Inferior parietal cortex (tissue), 1 donor: ENCODE data around the gene CEP57.
"Not testable (repeated sequence)": the region's sequence is repeated elsewhere in the genome, so short reads cannot be mapped to it uniquely, and the experiment has no call there.

Experiments
- DNase-seq: peaks from one replicate; pipeline ENCODE4 v3.0.0-alpha.2; 2016; ENCODE audit errors: extremely low spot score

CEP57 gene

DNA sequence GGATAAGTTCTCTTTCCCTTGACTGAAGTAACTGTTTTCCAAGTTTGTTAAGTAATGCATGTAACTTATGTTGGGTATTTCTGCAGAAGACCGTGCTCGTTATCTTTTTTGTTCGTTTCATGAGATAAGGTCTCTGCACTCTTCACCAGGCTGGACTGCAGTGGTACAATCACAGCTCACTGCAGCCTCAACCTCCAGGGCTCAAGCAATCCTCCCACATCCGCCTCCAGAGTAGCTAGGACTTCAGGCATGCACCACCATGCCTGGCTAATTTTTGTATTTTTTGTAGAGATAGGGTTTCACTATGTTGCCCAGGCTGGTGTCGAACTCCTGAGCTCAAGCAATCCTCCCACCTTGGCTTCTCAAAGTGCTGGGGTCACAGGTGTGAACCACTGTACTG lies 64.1 kb downstream of the CEP57 start:
- not testable (repeated sequence) for DNase-seq

DNA sequence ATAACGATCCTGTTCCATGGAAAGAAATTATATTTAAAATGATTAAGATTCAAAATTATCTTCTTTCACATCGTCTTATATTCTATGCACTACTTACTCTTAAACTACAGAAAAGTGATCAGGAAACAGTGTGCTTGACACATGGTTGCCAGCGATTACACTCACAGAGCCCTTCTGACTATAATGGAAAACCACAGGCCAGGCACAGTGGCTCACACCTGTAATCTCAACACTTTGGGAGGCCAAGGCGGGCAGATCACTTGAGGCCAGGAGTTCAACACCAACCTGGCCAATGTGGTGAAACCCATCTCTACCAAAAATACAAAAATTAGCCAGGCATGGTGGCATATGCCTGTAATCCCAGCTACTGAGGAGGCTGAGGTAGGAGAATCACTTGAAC lies 69.7 kb downstream of the CEP57 start:
- not testable (repeated sequence) for DNase-seq

DNA sequence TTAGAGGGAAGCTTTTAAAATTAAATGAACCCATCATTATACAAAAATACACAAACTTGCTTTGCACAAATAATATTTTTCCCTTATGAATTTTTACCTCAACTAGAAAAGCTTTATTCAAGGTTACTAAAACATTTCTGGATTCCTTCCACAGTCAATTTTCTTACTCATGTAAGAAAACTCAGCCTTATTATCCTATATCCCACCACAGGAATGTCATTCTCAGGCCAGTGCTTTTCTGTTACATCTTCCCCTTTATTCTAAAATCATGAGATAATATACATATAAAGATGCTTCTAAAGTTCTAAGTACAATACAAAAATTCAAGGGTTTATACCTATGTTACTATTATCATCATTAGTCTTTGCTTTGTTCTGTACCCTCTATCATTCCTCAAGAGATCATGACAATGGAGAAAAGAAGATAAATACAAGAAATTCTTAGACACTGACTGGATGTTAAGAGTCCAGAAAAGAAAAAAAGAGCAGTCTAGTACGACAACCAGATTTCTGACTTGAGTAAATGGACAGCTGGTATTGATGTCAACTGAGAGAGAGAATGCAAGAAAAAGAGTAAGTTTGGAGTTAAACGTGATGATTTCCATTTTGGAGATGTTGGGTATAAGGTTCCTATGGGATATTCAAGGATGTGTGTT lies 73.3 kb downstream of the CEP57 start:
- no peak for DNase-seq

DNA sequence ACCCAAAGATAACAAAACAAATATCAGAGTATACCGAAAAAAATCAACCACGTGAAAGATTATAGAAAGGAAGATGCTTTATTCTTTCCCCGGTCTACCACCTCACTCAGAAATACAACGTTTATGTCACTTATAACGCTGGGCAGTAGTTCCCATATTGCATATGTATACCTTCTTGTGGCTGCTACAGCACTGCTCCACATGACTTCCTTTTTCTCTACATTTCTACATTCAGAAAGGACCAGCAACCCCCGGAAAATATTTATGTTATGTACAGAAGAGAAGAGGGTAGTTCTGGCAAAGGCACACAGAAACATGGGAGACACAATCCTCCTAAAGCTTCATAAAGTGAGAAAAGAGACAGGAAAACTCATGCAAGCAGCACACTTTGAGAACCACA lies 76.8 kb downstream of the CEP57 start:
- no peak for DNase-seq

DNA sequence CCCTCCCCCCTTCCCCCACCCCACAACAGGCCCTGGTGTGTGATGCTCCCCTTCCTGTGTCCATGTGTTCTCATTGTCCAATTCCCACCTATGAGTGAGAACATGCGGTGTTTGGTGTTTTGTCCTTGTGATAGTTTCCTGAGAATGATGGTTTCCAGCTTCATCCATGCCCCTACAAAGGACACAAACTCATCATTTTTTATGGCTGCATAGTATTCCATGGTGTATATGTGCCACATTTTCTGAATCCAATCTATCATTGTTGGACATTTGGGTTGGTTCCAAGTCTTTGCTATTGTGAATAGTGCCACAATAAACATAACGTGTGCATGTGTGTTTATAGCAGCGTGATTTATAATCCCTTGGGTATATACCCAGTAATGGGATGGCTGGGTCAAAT lies 80.6 kb downstream of the CEP57 start:
- not testable (repeated sequence) for DNase-seq

DNA sequence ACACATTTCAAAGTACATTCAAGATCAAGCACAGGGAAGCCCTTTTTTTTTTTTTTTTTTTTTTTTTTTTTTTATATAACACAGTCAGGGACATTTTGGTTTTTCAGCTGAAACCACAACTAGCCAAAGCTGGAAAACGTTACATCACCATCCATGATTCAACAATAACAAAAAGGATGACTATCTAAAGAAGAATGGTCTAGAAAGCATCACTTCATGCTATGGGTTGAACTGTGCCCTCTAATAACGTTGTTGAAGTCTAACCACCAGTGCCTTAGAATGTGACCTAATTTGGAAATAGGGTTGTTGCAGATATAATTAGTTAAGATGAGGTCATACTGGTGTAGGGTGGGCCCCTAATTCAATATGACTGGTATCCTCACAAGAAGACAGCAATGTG lies 87.0 kb downstream of the CEP57 start:
- DNase-seq = no peak
